Sigmoid colon (tissue), 7 donors: ENCODE measurements around the gene CTRB2. TPM values are rescaled to one million over a fixed set of nuclear protein-coding genes. Genes with fewer than 3 reads are reported as not detected.

ENCODE experiments used
- DNase-seq: peaks from one replicate; pipeline ENCODE4 v3.0.0-alpha.2; 2019
- H3K27ac ChIP-seq, 4 donors: fragments of 200-600 bp; sonication (generic); one replicate each; pipeline ENCODE4 v1.5.1; 2016 to 2019; ENCODE audit warnings: mild to moderate bottlenecking in 1 of 4
- H3K27me3 ChIP-seq, 3 donors: fragments of 200-600 bp; sonication (generic); one replicate each; pipeline ENCODE4 v1.5.1; 2019; ENCODE audit warnings: mild to moderate bottlenecking in 1 of 3
- H3K36me3 ChIP-seq, 4 donors: fragments of 200-600 bp; sonication (generic); one replicate each; pipeline ENCODE4 v1.5.1; 2016 to 2019
- H3K4me1 ChIP-seq, 4 donors: fragments of 200-600 bp; sonication (generic); one replicate each; pipeline ENCODE4 v1.5.1; 2017 to 2019
- H3K4me3 ChIP-seq, 4 donors: fragments of 200-600 bp; sonication (generic); one replicate each; pipeline ENCODE4 v1.5.1; 2017 to 2019; ENCODE audit warnings: mild to moderate bottlenecking in 2 of 4, moderate library complexity in 1 of 4
- H3K9me3 ChIP-seq, 4 donors: fragments of 200-600 bp in 3 of 4; sonication (generic) in 3 of 4; one replicate each; pipeline versions ENCODE4 v1.5.1 to v1.6.1; 2013 to 2019
- CTCF ChIP-seq, 4 experiments: fragments of 450-650 bp in 3 of 4; fragments of 200-600 bp in 1 of 4; IDR thresholded peaks; one replicate each; pipeline ENCODE4 v1.5.1; 2016 to 2019; ENCODE audit warnings: antibody characterized with exemption in 4 of 4, mild to moderate bottlenecking in 3 of 4, moderate library complexity in 2 of 4
- EP300 ChIP-seq, 4 donors: sonication (generic); formaldehyde crosslinking; IDR thresholded peaks; one replicate each; pipeline ENCODE4 v1.6.1; 2017; ENCODE audit warnings: antibody characterized with exemption in 4 of 4
- POLR2A ChIP-seq, 2 donors: fragments of 450-650 bp; IDR thresholded peaks; one replicate each; pipeline ENCODE4 v1.6.1; 2016; ENCODE audit warnings: antibody characterized with exemption in 2 of 2, mild to moderate bottlenecking in 2 of 2, moderate library complexity in 2 of 2
- POLR2AphosphoS5 ChIP-seq, 4 donors: sonication (generic); formaldehyde crosslinking; IDR thresholded peaks; one replicate each; pipeline ENCODE4 v1.6.1; 2017; ENCODE audit warnings: antibody characterized with exemption in 4 of 4
- WGBS, 2 donors: extraction: QIAGEN DNeasy Blood & Tissue Kit; methylation state at CpG; one replicate each; pipeline ENCODE4 v1.1.7; 2013; 5-methylcytosine and 5-hydroxymethylcytosine counted together
- intact Hi-C: fragments of 100-400 bp; cut with DNase I; formaldehyde crosslinking; loops from one replicate; pipeline ENCODE4 v1.15.1; 2023
- polyA plus RNA-seq, 3 donors: library from polyadenylated mRNA; stranded (reverse); fragments of 200-250 nt; gene quantifications; one replicate each; pipeline ENCODE4 v1.2.3, GENCODE V29; 2013
- total RNA-seq, 4 donors: library from RNA; depleted of rRNA; stranded (reverse); fragments of >200 nt; gene quantifications; one replicate each; pipeline ENCODE4 v1.1.0, GENCODE V29; 2016
- donor health status: healthy with polysubstance abuse.
- donor health status: Bipolar disorder and iron deficiency.
- donor health status: healthy.

The CTRB2 gene
- total and polyA plus RNA-seq, 7 donors, result 0.42 to 17.4 TPM; not detected in 5

GRCh38 chr16:75236232-75236631 is 29.3 kb upstream of the CTRB2 start:
- H3K4me1 ChIP-seq, result peaks cover 0 to 58% (median 49%) of the 10 kb centered on the region in 4 donors
- TF ChIP-seq EP300 (IDR thresholded peaks at IDR 0.05), result no peak
- no peak for TF ChIP-seq CTCF (IDR thresholded peaks at IDR 0.05)
- TF ChIP-seq POLR2AphosphoS5 (IDR thresholded peaks at IDR 0.05), result no peak
- TF ChIP-seq POLR2A (IDR thresholded peaks at IDR 0.05), result no peak
- peaks cover 6 to 55% (median 24%) of the 10 kb centered on the region in 4 donors for H3K36me3 ChIP-seq
- H3K9me3 ChIP-seq, result no peaks in the 10 kb centered on the region
- H3K27ac ChIP-seq, result no peak overlapping the region
- intact Hi-C loops, result loop anchor here (10.0 kb wide), 1 partner anchor 251 kb away; the partner anchor contains the start of gene WDR59
- H3K27me3 ChIP-seq, result no peaks in the 10 kb centered on the region
- H3K4me3 ChIP-seq, result no peak overlapping the region
- WGBS, 2 donors, result 79 to 82% methylated on average over 7 of the region's 7 CpGs
- DNase-seq, result no peak

GRCh38 chr16:75235721-75236193 is 28.8 kb upstream of the CTRB2 start:
- peaks cover 6 to 52% (median 22%) of the 10 kb centered on the region in 4 donors for H3K36me3 ChIP-seq
- H3K4me1 ChIP-seq, result peaks cover 0 to 57% (median 49%) of the 10 kb centered on the region in 4 donors
- 94% methylated on average over 34 of the region's 34 CpGs for WGBS, 2 donors
- no peaks in the 10 kb centered on the region for H3K9me3 ChIP-seq
- DNase-seq, result peak; percentile 70
- no peak overlapping the region for H3K27ac ChIP-seq
- no peaks in the 10 kb centered on the region for H3K27me3 ChIP-seq
- TF ChIP-seq CTCF (IDR thresholded peaks at IDR 0.05) (no peak), POLR2A (IDR thresholded peaks at IDR 0.05) (no peak)
- no peak overlapping the region for H3K4me3 ChIP-seq
- intact Hi-C loops, result loop anchor here (1.0 to 10.0 kb wide), 2 partner anchors 107 to 251 kb away; partner anchors contain the start of gene WDR59

GRCh38 chr16:75234856-75235696 is 28.1 kb upstream of the CTRB2 start:
- peak; percentile 70 for DNase-seq
- TF ChIP-seq POLR2A (IDR thresholded peaks at IDR 0.05) (no peak), CTCF (IDR thresholded peaks at IDR 0.05) (no peak), EP300 (IDR thresholded peaks at IDR 0.05) (no peak), POLR2AphosphoS5 (IDR thresholded peaks at IDR 0.05) (no peak)
- intact Hi-C loops, result loop anchor here (1.0 to 10.0 kb wide), 3 partner anchors 107 to 250 kb away; partner anchors contain the start of gene WDR59

GRCh38 chr16:75233611-75233938 is 26.6 kb upstream of the CTRB2 start:
- peak overlapping the region; percentile 32 to 65 (median 52) for H3K27ac ChIP-seq
- no peak for DNase-seq
- H3K4me1 ChIP-seq, result peaks cover 0 to 36% (median 33%) of the 10 kb centered on the region in 4 donors
- H3K27me3 ChIP-seq, result no peaks in the 10 kb centered on the region
- H3K9me3 ChIP-seq, result no peaks in the 10 kb centered on the region
- H3K4me3 ChIP-seq, result no peak overlapping the region
- WGBS, 2 donors, result 65 to 70% methylated on average over 7 of the region's 7 CpGs
- intact Hi-C loops, result loop anchor here (10.0 kb wide), 1 partner anchor 249 kb away; the partner anchor contains the start of gene WDR59
- H3K36me3 ChIP-seq, result peaks cover 20 to 65% (median 34%) of the 10 kb centered on the region in 4 donors
- TF ChIP-seq POLR2A (IDR thresholded peaks at IDR 0.05) (no peak), CTCF (IDR thresholded peaks at IDR 0.05) (no peak), POLR2AphosphoS5 (IDR thresholded peaks at IDR 0.05) (peak in 2 of 4 donors; percentile 51 to 59), EP300 (IDR thresholded peaks at IDR 0.05) (no peak)

More at GRCh38 chr16:75234856-75235696, 28.1 kb upstream of the CTRB2 start:
- H3K27me3 ChIP-seq, result no peaks in the 10 kb centered on the region
- 89% methylated on average over 48 of the region's 48 CpGs for WGBS, 2 donors
- H3K36me3 ChIP-seq, result peaks cover 6 to 52% (median 22%) of the 10 kb centered on the region in 4 donors
- H3K4me3 ChIP-seq, result no peak overlapping the region
- H3K4me1 ChIP-seq, result peaks cover 0 to 51% (median 48%) of the 10 kb centered on the region in 4 donors
- H3K27ac ChIP-seq, result peak overlapping the region; percentile 41 to 63 (median 50)
- no peaks in the 10 kb centered on the region for H3K9me3 ChIP-seq
